Cardiac atrium fibroblast (primary cell): ENCODE data around the gene PLS1. TPM values are rescaled to one million over a fixed set of nuclear protein-coding genes. Genes with fewer than 3 reads are reported as not detected.

Source experiments
- total RNA-seq: library from RNA; depleted of rRNA; stranded (reverse); fragments of >200 nt; gene quantifications from 2 replicates; pipeline ENCODE4 v1.2.3, GENCODE V29; 2015

PLS1 gene, protein sequence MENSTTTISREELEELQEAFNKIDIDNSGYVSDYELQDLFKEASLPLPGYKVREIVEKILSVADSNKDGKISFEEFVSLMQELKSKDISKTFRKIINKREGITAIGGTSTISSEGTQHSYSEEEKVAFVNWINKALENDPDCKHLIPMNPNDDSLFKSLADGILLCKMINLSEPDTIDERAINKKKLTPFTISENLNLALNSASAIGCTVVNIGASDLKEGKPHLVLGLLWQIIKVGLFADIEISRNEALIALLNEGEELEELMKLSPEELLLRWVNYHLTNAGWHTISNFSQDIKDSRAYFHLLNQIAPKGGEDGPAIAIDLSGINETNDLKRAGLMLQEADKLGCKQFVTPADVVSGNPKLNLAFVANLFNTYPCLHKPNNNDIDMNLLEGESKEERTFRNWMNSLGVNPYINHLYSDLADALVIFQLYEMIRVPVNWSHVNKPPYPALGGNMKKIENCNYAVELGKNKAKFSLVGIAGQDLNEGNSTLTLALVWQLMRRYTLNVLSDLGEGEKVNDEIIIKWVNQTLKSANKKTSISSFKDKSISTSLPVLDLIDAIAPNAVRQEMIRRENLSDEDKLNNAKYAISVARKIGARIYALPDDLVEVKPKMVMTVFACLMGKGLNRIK
- 0.16 TPM in 1 of 2 replicates, not detected in the other for total RNA-seq

DNA sequence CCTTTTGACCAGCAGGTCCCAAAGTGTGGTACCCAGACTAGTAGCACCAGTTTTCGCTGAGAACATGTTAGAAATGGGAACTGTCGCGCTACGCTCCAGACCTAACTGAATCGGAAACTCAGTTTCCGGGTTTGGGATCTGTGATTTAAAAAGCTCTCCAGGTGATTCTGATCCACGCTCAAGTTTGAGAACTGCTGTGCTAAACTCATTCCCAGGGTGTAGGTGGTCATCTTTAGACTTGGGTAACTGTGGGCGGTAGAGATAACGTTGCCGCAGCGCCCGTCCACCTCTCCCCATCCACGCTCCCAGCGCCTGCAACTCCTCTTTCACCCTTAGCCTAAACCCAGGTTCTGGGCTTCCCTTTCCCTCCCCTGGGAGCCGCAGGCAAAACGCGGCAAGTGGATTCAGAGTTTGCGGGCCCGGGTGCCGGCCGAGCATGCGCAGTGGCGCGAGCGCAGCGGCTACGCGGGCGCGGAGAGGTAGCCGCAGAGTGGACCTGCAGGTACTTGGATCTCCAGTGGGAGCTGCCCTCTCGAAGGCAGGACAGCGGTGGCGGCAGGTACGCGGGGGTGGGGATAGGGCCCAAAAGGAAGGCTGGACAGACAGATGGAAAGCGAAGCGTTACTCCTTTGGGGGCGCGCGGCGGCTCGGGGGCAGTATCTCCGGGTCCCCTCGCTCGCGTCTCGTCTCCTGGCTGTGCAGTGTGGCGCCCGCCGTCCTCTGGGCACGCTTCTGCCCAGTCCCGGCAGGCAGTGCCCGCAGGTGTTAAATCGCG is at the start of gene PLS1:
TSS of gene PLS1 (plus strand) at position 443 of the 775 bp plus-strand sequence. CDS start 67,845 bp downstream, outside the sequence.

DNA sequence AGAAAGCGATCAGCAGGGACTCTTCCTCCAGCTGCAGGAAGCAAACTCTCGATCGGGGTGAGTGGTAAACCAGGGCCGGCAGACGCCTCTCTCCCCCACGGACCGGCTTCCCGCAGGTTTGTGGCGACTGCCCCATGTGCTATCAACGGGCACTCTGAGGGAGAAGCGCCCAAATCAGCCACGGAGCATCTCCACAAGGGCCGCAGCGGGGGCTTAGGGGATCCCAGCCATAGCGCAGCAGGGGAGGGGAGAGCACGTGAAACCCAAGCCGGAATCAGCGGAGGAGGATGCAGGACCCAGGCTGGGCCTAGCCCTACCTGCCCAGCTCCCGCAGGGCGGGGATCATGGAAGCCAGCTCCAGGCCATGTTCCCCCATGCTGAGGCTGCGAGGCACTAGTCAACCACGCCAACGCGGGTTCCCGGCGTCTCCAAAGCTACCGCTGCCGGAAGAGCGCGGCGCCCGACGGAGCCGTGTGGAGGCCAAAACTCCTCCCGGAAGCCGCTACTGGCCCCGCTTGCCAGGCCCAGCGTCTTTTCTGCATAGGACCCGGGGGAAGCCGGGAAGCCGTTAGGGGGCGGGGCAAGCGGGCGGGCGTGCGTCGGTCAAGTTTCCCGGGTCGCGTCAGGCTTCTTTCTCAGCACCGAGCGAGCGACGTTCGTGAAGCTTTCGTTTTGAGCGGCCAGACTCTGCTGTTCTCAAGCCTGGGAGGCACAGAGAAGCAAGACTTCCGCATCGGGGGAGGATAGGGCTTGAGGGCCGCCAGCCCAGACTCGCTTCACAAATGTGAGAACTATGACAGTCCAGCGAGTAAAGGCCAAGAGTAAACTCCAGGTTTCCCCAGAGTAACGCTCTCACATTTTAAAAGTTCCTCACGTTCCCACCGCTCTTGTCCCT is 17.6 kb upstream of the PLS1 start, which contains the start of gene ATR:
TSS of gene ATR (minus strand) at position 405 of the 895 bp plus-strand sequence. CDS start at position 376, 29 bp downstream.

DNA sequence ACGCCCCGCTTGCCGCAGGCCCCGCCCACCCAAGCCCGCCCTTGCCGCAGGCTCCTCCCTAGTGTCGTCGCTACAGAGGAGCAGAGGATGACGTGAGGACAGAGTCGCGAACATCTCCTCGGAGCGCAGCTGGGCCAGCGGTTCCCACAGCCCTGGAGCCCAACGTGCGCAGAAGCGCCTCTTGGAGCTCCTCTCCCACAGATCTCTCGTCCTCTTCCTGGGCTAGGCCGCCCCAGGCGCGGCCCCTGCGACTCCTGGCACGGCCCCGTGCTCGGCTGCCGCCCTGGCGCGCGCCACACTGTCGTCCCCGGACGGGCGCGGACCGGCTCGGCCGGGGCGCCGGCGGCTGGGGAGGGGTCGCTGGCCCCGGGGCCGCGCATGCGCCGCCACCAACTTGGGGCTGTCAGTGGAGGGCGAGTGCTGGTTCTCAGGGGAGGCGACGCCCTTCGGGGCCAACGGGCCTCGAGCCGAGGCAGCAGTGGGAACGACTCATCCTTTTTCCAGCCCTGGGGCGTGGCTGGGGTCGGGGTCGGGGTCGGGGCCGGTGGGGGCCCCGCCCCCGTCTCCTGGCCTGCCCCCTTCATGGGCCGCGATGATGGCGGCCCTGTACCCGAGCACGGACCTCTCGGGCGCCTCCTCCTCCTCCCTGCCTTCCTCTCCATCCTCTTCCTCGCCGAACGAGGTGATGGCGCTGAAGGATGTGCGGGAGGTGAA is 127.9 kb downstream of the PLS1 start, which contains the start of gene TRPC1:
TSS of gene TRPC1 (plus strand) at position 67 of the 714 bp plus-strand sequence. CDS start at position 593, 526 bp downstream.

Other genes with a start within 250 kb of the PLS1 start
- gene XRN1, start 148.4 kb upstream of the PLS1 start, total RNA-seq: 12.8 and 17.5 TPM in 2 replicates
- 9.2 and 13.3 TPM in 2 replicates for gene ATR, start 17.7 kb upstream of the PLS1 start, total RNA-seq
- 5.4 and 7.3 TPM in 2 replicates for gene TRPC1, start 127.6 kb downstream of the PLS1 start, total RNA-seq